ENCODE measurements around the gene BTBD16.

- TF ChIP-seq POLR2A (IDR thresholded peaks at IDR 0.05) (no peak), CTCF (IDR thresholded peaks at IDR 0.05) (no peak)
Observed at GRCh38 chr10:122368502-122369254, 97.6 kb downstream of the BTBD16 start.

Data from testis (tissue), 2 donors.